Measurements from ENCODE around the gene MIPOL1. TPM values are rescaled to one million over a fixed set of nuclear protein-coding genes. Genes with fewer than 3 reads are reported as not detected.

Gene MIPOL1
- total and polyA plus RNA-seq, 2 donors (not counting 3 experiments of a cell fraction or from before 2014, with no cell fraction given): 3.4 to 33.5 TPM

DNA sequence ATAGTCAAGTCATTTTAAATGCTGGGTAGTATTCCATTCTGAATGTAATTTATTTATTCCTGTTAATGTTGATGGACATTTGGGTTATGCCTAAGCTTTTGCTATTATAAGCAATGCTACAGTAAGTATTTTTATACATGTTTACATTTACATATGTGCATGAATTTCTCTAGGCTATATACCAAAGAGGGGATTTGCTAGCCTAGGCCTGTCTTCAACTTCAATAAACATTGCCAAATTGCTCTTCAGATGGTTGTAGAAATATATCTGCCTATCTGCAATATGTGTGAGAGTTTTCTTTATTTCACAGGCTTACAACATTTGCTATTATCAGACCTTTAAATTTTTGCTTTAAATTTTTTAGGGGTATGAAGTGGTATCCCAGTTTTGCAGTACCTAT lies 87.0 kb downstream of the MIPOL1 start:
- Histone ChIP-seq H3K9me3 (replicated peaks; ENCODE audit: control insufficient read depth, insufficient read depth, low read length) (no peaks in the 10 kb centered on the region), H3K27me3 (ENCODE audit: control insufficient read depth in 2 of 2, insufficient read depth in 2 of 2, low read length in 2 of 2) (no peaks in the 10 kb centered on the region), H2AFZ (ENCODE audit: low read depth, low read length) (no peak overlapping the region), H3K4me3 (replicated peaks in 1 of 3; ENCODE audit: insufficient read depth in 1 of 3, low read depth in 1 of 3, low read length in 3 of 3) (no peak overlapping the region), H3K9ac (replicated peaks; ENCODE audit: extremely low read depth, insufficient read depth, low read length) (no peak overlapping the region), H3K79me2 (ENCODE audit: control insufficient read depth, insufficient read depth, low read length) (no peaks in the 10 kb centered on the region), H3K9me1 (replicated peaks; ENCODE audit: control insufficient read depth, extremely low read depth, insufficient read depth, low read length) (no peaks in the 10 kb centered on the region), H3K27ac (ENCODE audit: insufficient read depth, low read depth, low read length) (no peak overlapping the region), H3K36me3 (ENCODE audit: control insufficient read depth in 2 of 2, extremely low read depth in 1 of 2, insufficient read depth in 2 of 2, low read length in 2 of 2) (peaks cover 0 to 3% of the 10 kb centered on the region in 2 experiments), H3K4me1 (ENCODE audit: control insufficient read depth, extremely low read depth, insufficient read depth, low read length) (no peaks in the 10 kb centered on the region), H4K20me1 (replicated peaks; ENCODE audit: control insufficient read depth, extremely low read depth, insufficient read depth, low read length) (no peaks in the 10 kb centered on the region), H3K4me2 (ENCODE audit: insufficient read depth, low read length) (no peak overlapping the region)
- CTCF ChIA-PET: no interaction called here
- dilution Hi-C loops (cut with MboI; ENCODE audit: extremely low pct_ligation_motif_present, low sequenced_read_pairs) (no loop called here), intact Hi-C loops (cut with micrococcal nuclease) (no loop called here)
- POLR2A ChIA-PET: no interaction called here
- DNase-seq (ENCODE audit: low read depth, low spot score) (no peak), FAIRE-seq (no peak)
- TF ChIP-seq, protein P1, sequence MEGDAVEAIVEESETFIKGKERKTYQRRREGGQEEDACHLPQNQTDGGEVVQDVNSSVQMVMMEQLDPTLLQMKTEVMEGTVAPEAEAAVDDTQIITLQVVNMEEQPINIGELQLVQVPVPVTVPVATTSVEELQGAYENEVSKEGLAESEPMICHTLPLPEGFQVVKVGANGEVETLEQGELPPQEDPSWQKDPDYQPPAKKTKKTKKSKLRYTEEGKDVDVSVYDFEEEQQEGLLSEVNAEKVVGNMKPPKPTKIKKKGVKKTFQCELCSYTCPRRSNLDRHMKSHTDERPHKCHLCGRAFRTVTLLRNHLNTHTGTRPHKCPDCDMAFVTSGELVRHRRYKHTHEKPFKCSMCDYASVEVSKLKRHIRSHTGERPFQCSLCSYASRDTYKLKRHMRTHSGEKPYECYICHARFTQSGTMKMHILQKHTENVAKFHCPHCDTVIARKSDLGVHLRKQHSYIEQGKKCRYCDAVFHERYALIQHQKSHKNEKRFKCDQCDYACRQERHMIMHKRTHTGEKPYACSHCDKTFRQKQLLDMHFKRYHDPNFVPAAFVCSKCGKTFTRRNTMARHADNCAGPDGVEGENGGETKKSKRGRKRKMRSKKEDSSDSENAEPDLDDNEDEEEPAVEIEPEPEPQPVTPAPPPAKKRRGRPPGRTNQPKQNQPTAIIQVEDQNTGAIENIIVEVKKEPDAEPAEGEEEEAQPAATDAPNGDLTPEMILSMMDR (IDR thresholded peaks at IDR 0.05; ENCODE audit: extremely low read depth in 1 of 2, insufficient read depth in 1 of 2, low read depth in 1 of 2, low read length in 2 of 2): no peak
- TF ChIP-seq MYC (IDR thresholded peaks at IDR 0.05; ENCODE audit: low read depth, low read length) (no peak), POLR2A (IDR thresholded peaks at IDR 0.05; ENCODE audit: low read depth, low read length) (no peak), GATA2 (IDR thresholded peaks at IDR 0.05; ENCODE audit: insufficient read depth, insufficient read length, low read depth, low read length) (no peak), JUN (IDR thresholded peaks at IDR 0.05; ENCODE audit: borderline replicate concordance, insufficient read depth, insufficient read length, low read depth) (no peak), EZH2 (IDR thresholded peaks at IDR 0.05; ENCODE audit: borderline replicate concordance, low read depth, low read length, severe bottlenecking) (no peak), FOS (IDR thresholded peaks at IDR 0.05; ENCODE audit: borderline replicate concordance, insufficient read depth, low read length) (no peak), POLR2AphosphoS5 (IDR thresholded peaks at IDR 0.05; ENCODE audit: insufficient read depth, low read depth, low read length) (no peak)
- TF ChIP-seq, protein P2, sequence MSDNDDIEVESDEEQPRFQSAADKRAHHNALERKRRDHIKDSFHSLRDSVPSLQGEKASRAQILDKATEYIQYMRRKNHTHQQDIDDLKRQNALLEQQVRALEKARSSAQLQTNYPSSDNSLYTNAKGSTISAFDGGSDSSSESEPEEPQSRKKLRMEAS (IDR thresholded peaks at IDR 0.05; ENCODE audit: insufficient read depth, insufficient read length): no peak
- BruUV-seq (replicated peaks): no TSS peak
